Measurements from ENCODE around the gene SLC23A2.
"Not testable (repeated sequence)": the region's sequence is repeated elsewhere in the genome, so short reads cannot be mapped to it uniquely, and the experiment has no call there.

Gene SLC23A2

DNA sequence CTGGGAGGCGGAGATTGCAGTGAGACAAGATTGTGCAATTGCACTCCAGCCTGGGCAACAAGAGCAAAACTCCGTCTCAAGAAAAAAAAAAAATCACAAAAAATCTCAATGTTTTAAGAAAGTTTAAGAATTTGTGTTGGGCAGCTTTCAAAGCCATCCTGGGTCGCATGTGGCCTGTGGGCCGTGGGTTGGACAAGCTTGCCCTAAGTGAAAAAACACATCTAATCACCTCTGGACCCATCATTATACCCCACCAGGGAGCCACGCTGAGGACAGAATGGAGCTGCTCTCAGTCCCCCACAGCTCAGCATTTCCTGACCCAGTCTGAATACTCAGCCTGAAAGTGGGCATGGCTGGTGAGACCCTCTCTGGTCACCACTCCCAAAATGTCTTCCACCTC is 150.3 kb downstream of the SLC23A2 start:
- FAIRE-seq (no peak), DNase-seq (ENCODE audit: low spot score) (no peak)

DNA sequence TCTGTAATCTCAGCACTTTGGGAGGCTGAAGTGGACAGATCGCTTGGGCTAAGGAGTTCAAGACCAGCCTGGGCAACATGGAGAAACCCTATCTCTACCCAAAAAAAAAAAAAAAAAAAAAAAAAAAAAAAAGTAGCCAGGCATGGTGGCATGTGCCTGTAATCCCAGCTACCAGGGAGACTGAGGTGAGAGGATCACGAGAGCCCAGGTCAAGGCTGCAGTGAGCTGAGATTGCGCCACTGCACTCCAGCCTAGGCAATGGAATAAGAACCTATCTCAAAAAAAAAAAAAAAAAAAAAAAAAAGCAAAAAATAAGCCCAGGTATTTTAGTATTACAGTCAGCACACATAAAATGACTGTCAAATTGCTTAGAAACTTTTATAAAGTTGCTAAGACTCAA is 152.5 kb downstream of the SLC23A2 start:
- FAIRE-seq; DNase-seq (ENCODE audit: low spot score): not testable (repeated sequence)

DNA sequence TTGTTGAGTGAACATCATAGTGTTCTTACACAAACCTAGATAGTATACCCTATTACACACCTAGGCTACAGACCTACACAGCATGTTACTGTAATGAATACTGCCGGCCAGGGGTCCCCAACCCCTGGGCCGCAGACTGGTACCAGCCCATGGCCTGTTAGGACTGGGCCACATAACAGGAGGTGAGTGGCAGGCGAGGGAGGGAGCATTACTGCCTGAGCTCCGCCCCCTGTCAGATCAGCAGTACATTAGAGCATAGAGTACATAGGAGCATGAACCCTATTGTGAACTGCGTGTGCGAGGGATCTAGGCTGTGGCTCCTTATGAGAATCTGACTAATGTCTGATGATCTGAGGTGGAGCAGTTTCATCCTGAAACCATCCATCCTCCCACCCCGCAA is 153.3 kb downstream of the SLC23A2 start:
- DNase-seq (ENCODE audit: low spot score) = no peak
- FAIRE-seq = no peak

DNA sequence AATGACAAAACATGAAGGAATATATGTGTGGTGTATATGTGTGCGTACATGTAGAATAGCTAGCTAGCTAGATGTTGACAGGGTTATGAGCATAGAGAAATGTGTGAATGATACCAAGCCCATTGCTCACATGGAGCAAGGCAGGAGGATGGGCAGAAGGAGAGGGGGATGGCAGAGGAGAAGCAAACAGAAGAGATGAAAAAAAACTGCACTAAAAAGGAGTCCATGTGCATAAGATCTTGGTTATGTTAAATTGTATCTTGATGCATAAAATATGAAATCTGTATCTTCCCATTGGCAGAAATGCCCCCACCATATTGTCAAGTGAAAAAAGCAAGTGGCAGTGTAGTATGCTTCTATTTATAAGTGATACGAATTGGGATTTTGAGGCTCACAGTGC is 154.5 kb downstream of the SLC23A2 start:
- FAIRE-seq (no peak), DNase-seq (ENCODE audit: low spot score) (no peak)

DNA sequence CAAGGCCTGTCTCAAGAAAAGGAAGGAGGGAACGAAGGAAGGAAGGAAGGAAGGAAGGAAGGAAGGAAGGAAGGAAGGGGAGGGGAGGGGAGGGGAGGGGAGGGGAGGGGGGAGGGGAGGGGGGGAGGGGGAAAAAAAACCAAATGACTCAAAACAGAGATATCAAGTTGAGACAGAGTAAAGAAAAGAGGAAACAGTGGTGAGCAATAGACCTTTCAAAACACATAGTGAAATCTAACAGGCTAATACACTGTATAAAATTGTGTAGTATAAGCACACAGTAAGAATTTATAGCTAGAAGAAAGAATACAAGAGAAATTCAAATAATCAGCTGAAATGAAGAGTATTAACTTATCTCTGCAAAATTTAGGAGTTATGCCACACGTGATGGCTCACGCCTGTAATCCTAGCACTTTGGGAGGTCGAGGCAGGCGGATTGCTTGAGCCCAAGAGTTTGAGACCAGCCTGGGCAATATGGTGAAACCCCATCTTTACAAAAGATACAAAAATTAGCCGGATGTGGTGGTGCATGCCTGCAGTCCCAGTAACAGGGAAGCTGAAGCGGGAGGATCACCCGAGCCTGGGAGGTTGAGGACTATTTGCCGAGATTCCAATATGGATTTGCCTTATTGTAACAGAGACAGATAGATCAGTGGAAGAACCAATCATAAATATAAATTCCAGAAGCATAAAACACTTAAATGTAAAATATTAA is 156.4 kb downstream of the SLC23A2 start:
- no peak for FAIRE-seq

DNA sequence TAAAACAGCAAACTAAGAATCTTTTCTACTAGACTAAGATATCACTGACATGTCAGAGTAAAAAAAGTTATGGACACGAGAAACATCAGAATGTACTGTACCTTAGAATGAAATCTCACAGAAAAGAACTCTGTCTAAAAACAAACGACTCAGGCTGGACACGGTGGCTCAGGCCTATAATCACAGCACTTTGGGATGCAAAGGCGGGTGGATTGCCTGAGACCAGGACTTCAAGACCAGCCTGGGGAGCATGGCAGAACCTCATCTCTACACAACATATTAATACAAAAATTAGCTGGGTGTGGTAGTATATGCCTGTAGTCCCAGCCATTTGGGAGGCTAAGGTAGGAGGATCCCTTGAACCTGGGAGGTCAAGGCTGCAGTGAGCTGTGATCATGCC is 157.0 kb downstream of the SLC23A2 start:
- FAIRE-seq = no peak

More for the DNA sequence above, 156.4 kb downstream of the SLC23A2 start:
- DNase-seq (ENCODE audit: low spot score) = no peak

DNA sequence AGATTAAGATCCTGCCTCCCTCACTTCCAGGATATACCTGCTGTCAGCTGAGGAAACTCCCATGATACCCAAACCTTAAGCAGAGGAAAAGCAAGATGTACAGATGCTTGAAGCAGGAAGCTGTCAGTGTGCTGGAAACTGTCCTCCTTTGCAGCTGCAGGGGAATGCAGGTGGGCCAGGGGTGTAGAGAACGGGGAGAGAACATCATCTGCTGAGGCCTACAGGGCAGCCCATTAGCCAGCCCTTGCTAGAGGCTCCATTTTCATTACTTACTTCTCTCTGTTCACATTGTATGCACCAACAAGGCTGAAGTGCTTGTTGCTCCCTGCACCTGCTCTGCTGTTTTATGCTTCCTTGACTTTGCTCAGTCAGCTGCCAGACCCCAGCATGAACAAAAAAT is 160.5 kb downstream of the SLC23A2 start:
- FAIRE-seq (no peak), DNase-seq (ENCODE audit: low spot score) (no peak)

More for the DNA sequence above, 157.0 kb downstream of the SLC23A2 start:
- no peak for DNase-seq (ENCODE audit: low spot score)

DNA sequence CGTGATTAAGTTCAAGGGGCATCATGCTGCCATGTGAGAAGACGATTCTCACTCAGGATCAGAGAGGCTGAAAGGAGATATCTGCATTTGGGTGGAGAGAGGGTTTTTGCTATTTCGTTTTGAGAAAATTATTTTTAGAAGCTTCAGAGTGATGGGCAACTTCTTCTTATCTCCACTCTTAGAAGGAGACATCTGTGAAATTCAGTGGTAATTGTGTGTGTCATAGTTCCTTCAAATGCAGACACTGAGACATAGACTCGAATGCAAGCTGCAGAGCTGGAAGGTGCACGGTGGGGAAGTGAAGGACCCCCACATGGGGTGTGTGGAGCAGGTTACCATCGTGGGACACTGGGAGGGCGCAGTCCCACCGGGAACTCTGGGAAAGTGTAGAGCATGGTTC is 162.8 kb downstream of the SLC23A2 start:
- no peak for DNase-seq (ENCODE audit: low spot score)
- FAIRE-seq = no peak

DNA sequence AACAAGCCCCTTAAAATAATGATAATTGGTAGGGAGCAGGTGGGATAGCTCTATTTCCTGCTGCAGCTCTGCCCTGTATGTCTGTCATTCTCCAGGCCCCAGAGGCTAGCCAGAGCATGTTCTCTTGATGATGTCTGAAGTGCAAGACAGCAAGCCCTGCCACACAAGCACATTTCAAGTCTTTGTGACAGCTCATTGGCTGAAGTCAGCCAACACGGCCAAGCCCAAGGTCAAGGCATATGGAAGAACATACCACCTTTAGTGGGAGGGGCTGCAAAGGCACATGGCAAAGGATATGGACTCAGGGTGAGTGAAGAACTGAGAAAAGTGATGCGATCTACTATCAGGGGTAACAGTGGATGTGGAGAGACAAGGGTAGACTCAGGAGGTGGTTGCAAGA is 163.6 kb downstream of the SLC23A2 start:
- DNase-seq (ENCODE audit: low spot score) (no peak), FAIRE-seq (peak; percentile 40)

DNA sequence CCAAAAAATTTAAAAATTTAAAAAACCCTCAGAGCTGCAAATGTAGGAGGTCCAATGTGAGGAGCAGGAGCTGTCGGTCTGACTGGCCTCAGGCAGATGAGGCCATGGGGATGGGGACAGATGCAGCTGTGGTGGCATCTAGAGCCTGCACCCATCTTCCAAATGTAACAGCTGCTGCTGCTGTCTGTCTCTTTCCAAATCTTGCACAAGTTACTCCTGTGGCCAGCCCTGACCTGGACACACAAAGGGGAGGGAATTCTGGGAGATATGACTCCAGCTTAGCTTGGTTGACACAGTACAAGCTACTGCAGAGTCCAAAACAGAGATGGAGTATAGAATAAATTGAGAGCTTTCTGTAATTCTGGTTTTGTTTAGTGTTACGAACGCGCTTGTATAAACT is 164.4 kb downstream of the SLC23A2 start:
- FAIRE-seq = no peak

DNA sequence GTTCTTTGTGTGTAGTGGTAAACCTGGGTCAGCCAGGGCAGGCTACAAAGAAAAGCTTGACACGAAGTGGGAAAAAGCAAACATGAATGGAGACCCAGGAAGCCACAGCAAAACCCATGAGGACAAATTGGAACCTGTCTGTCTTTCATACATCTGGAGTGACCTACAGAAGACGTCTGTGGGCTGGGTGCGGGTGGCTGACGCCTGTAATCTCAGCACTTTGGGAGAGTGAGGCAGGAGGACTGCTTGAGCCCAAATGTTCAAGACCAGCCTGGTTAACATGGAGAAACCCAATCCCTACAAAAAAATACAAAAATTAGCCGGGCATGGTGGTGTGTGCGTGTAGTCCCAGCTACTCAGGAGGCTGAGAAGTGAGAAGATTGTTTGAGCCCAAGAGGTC is 164.8 kb downstream of the SLC23A2 start:
- DNase-seq (ENCODE audit: low spot score) (no peak), FAIRE-seq (no peak)

More for the DNA sequence above, 164.4 kb downstream of the SLC23A2 start:
- no peak for DNase-seq (ENCODE audit: low spot score)

DNA sequence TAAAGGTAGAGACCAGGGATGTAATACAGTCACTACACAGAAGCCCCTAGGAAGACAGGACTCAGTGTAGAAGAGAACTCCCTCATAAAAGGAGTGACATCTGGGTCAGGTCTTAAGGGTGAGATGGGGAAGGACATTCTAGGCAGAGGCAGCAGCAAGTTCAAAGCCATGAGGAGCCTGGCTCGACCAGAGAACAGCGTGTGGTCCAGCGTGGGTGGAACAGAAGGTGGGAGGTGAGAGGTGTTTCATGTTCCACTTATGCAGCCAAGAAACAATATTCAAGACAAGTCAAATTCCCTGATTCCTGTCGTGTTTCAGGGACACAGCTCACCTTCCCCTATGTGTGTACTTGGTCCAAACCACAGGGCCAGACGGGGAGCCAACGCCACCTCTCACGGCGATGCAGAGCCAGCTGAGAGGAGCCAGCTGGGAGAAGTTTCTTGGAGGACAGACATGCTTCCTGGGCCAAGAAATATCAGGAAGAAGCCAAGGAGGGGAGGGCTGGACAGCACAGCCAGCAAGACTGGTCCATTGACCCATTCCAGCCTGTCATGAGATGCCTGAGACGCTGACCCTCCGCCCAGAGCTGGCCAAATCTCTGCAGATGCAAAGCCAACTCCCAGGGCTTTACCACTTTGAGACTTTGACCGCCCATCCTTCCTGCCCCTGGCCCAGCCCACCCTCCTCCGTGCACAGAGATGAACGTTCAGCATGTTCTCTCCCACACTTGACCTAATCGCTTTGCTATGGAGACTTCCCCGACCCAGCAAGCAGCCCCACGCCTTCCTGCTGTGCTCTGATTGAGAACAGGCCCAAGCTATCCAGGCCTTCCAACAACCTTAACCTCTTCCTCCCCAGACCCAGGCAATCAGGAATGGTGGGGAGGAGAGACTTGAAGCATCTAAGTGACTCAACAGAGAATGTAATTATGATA is 165.8 kb downstream of the SLC23A2 start:
- DNase-seq (ENCODE audit: low spot score) (no peak), FAIRE-seq (no peak)

DNA sequence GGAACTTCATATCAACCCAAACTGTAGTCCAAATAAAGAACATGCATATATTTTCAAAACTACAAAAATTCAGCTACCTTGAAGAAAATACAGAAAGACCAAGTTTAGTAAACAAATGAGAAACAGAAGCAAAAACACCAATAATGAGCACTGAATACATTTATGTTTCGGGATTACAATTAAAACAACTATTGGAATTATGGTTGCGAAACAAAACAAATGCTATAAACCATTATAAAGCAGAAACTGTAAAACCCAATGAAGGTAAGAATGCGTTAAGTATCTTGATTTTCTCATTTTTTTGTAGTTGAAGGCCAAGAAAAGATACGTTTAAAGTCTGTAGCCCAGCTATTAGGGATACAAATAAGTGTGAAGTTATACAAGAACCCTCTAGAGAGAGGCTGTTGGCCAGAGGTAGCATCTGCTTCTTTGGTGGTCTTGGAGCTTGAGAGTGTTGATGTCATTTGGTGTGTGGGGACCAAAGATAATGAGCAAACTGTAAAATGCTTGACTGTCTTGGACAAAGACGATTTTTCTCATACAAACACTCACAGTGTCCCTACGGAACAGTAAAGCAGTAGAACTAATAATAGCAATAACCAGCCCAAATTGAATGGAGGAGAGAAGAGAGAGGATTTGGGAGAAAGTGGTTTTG is 168.1 kb downstream of the SLC23A2 start:
- no peak for DNase-seq (ENCODE audit: low spot score)
- FAIRE-seq = no peak

DNA sequence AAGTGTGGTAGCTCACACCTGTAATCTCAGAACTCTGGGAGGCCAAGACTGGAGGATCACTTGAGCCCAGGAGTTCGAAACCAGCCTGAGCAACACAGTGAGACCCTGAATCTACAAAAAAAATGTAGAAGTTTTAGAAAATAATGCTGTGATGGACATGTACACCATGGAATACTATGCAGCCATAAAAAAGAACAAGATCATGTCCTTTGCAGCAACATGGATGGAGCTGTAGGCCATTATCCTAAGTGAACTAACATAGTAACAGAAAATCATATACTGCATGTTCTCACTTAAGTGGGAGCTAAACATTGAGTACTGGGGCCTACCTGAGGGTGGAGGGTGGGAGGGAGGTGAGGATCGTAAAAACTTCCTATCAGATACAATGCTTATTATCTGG is 168.8 kb downstream of the SLC23A2 start:
- DNase-seq (ENCODE audit: low spot score) (no peak), FAIRE-seq (no peak)

DNA sequence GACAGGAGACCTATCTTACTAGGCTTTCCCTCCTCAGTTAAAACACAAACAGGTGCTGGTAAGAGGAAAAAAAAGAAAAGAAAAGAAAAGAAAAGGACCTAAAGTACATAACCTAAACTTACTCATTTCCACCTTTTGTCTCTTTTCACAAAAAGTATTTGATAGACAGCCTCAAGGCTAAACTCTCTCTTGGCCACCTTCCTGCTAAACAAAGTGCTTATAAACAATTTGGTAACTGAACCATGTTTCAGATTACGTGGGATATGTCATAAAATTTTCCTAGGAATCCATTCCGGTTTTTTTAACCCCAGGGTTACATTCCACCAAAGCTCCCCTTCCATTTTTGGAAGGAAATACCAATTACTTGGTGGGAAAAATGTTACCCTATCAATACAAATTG is 170.6 kb downstream of the SLC23A2 start:
- FAIRE-seq = no peak
- DNase-seq (ENCODE audit: low spot score) = no peak

DNA sequence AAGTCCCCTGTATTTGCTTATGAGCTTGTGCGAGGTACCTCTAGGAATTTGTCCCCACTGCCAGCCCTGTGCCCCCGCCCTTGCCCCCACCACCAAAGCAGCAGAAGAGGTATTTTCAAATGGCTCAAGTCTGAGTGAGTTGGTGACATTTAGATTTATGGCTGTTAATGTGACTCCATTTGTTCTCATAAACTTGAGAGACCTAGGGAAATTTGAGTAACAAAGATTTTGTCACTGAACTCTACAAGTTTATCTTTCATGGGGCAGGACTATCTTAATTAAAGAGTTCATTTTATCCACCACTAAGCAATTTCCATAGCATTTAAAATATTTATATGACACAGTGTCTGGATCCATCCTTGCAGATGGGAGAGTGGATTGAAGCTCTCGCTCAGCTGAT is 171.1 kb downstream of the SLC23A2 start:
- DNase-seq (ENCODE audit: low spot score) (no peak), FAIRE-seq (no peak)

DNA sequence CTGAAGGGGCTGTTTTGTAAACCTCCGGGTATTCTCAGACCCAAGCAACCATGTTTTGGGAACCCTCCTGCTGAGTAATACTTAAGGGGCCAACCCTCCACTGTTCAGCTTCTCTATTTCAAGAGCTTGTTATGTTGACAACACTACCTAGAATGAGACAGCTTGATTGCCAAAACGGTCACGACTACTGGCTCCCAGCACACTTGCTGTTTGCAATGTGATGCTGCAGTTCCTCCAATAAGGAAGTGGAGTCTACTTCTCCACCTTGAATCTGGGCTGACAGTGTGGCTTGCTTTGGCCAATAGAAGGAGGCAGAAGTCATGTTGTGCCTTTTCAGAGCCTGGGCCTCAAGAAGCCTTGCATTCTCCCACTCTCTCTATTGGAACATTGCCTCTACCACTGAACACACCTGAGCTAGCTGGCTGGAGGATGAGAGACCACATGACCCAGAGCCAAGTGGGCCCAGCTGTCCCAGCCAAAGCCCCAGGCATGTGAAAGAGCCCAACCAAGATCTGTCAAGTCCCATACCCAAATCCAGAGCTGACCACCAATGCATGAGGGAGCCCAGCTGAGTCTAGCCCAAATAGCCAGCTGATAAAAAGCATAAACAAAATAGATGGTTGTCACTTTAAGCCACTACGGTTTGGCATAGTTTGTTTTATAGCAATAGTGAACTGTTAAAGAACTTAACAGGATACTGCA is 171.6 kb downstream of the SLC23A2 start:
- FAIRE-seq = no peak
- no peak for DNase-seq (ENCODE audit: low spot score)

DNA sequence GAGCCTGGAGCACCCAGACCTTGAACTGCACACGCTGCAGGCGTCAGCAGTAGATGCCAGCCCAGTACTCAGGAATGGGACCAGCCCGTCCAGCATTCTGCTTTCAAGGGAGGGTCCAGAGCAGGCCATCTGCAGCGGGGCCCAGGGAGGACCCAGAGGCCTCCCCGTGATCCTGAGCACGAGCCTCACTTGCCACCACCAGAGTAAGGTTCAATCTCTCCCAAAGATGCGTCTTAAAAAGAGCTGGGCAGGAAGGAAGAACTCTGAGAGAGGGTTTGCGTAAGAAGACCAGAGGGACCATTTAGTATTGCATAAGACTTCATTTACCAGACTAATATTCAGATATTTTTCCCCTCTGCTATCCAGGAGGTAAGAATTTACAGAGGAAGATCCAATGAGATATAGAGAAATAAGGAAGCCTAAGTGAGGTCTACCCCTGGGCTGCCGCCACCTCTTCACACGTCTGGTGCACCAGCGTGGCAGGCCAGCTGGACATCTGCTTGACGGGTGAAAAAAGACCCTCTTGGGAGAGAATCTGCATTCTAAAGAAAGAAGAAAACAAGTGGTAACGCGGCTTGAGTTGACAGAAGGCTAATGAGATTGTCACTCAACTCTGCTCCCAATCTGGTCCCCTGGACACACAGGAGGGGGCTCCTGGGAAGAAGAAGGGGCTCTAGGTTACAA is 172.3 kb downstream of the SLC23A2 start:
- DNase-seq (ENCODE audit: low spot score) (no peak), FAIRE-seq (no peak)

DNA sequence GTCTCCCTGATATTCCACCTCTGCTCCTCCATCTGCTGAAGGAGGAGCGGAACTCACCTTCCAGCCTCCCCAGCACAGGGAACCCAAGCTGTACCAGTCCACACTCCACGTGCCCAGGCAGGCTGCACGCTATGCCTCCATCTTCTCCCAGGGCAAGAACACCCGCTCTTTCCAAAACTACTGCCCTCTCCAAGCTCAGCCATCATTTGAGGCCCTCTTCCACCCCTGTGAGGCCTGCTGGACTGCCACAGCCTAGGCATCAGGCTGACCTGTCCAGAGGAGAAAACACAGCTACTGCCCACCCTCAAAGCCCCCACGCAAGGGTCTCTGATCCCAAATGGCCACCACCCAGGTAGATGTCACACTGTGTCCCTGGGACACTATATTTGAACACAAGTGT is 179.7 kb downstream of the SLC23A2 start:
- DNase-seq (ENCODE audit: low spot score) (no peak), FAIRE-seq (no peak)

DNA sequence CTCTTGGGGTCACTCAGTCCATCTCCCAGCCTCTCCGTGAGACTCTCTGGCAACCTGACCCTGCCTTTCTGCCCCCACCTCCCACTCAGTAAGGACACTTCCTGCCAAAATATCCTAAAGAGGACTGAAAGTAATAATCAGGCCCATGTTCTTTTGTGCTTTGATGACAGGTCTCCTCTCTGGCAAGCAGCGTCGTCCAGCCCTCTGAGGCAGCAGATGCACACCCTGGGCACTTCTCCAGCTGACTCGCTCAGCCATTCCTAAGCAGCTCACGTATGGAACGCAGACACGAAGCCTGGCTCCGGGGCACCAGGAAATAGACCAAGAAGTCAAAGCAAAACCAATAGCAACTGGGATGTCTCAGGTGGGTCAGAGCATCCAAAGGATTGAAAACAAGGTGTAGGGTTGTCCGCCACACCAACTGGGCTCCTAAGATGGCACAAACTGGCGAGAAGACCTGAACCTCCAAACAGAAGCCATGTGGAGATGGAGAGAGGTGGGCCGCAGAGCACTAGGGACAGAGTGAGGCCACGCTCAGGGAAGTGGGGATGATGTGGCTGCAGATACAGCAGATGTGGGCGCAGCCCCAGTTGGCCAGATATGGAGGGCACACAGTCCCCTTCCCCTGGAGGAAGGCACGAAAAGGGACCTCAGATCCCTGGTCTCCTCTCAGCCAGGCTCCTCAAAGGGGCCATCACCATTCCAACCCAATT is 180.3 kb downstream of the SLC23A2 start:
- DNase-seq (ENCODE audit: low spot score) = peak; percentile 50
- FAIRE-seq = peak; percentile 58

Data from urothelium cell line (cell line).